Measurements from ENCODE around the gene TBX18. TPM values are rescaled to one million over a fixed set of nuclear protein-coding genes. Genes with fewer than 3 reads are reported as not detected.
A peak's percentile ranks its signal among the peaks of the same experiment; 100 is the strongest.

TBX18 gene
- total RNA-seq, 3 donors from 2014 or later: 8.8 to 20.6 (median 17.0) TPM

GRCh38 chr6:84641076-84641475 is 123.3 kb downstream of the TBX18 start:
- no peaks in the 10 kb centered on the region for H3K36me3 ChIP-seq
- no peaks in the 10 kb centered on the region for H3K4me1 ChIP-seq
- no peak for TF ChIP-seq CTCF (IDR thresholded peaks at IDR 0.05)
- no peak for TF ChIP-seq POLR2AphosphoS5 (IDR thresholded peaks at IDR 0.05)
- TF ChIP-seq POLR2A (IDR thresholded peaks at IDR 0.05): no peak
- no peak overlapping the region for H3K4me3 ChIP-seq
- H3K27ac ChIP-seq: peak overlapping the region in 1 of 2 donors; percentile 61
- DNase-seq (ENCODE audit: low spot score in 2 of 2): no peak
- H3K9me3 ChIP-seq: no peaks in the 10 kb centered on the region
- intact Hi-C loops (cut with DNase I; ENCODE audit: low total_unique reads): no loop called here
- no peaks in the 10 kb centered on the region for H3K27me3 ChIP-seq

GRCh38 chr6:84639396-84639795 is 125.0 kb downstream of the TBX18 start:
- H3K36me3 ChIP-seq: no peaks in the 10 kb centered on the region
- no peak for DNase-seq (ENCODE audit: low spot score in 2 of 2)
- H3K4me3 ChIP-seq: no peak overlapping the region
- intact Hi-C loops (cut with DNase I; ENCODE audit: low total_unique reads): no loop called here
- H3K27ac ChIP-seq: no peak overlapping the region
- TF ChIP-seq POLR2A (IDR thresholded peaks at IDR 0.05) (no peak), CTCF (IDR thresholded peaks at IDR 0.05) (no peak), POLR2AphosphoS5 (IDR thresholded peaks at IDR 0.05) (no peak)
- H3K9me3 ChIP-seq: no peaks in the 10 kb centered on the region
- no peaks in the 10 kb centered on the region for H3K4me1 ChIP-seq
- no peaks in the 10 kb centered on the region for H3K27me3 ChIP-seq

GRCh38 chr6:84638286-84638685 is 126.1 kb downstream of the TBX18 start:
- no peak for DNase-seq (ENCODE audit: low spot score in 2 of 2)
- Histone ChIP-seq H3K4me1 (no peaks in the 10 kb centered on the region), H3K36me3 (no peaks in the 10 kb centered on the region), H3K27me3 (no peaks in the 10 kb centered on the region), H3K27ac (no peak overlapping the region), H3K4me3 (no peak overlapping the region), H3K9me3 (no peaks in the 10 kb centered on the region)
- intact Hi-C loops (cut with DNase I; ENCODE audit: low total_unique reads): no loop called here
- TF ChIP-seq POLR2AphosphoS5 (IDR thresholded peaks at IDR 0.05) (no peak), POLR2A (IDR thresholded peaks at IDR 0.05) (no peak), CTCF (IDR thresholded peaks at IDR 0.05) (no peak)

All from breast epithelium (tissue), 4 donors.